GM21526 (cell line): ENCODE measurements around the gene INVS.
"Not testable (repeated sequence)": the region's sequence is repeated elsewhere in the genome, so short reads cannot be mapped to it uniquely, and the experiment has no call there.

Experiments used
- ATAC-seq: cut with Tn5 transposase; IDR thresholded peaks from one replicate; pipeline ENCODE4 v1.9.1; 2021; ENCODE audit warnings: moderate library complexity; ENCODE audit not compliant: unreplicated experiment, low FRiP score

INVS gene

DNA sequence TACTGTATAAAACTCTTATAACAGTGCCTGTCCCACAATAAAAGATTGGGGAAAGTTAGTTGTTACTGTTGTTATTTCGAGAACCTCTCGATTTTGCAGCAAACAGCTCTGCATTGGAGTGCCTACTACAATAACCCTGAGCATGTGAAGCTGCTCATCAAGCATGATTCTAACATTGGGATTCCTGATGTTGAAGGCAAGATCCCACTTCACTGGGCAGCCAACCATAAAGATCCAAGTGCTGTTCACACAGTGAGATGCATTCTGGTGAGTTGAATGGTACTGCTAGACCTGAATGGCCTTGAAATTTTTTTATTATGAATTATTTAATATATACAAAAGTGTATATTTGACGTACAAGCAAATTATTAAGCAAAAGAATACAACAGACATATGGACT, 130.5 kb downstream of the INVS start:
- ATAC-seq = no peak

DNA sequence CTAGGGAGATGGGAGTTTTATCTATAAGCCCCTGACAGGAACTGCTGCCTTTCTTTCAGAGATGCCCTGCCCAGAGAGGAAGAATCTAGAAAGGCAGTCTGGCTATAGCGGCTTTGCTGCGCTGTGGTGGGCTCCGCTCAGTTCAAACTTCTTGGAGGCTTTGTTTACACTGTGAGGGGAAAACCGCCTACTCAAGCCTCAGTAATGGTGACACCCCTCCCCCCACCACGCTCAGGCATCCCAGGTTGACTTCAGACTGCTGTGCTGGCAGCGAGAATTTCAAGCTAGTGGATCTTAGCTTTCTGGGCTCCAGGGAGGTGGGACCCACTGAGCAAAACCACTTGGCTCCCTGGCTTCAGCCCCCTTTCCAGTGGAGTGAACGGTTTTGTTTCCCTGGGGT, 137.9 kb downstream of the INVS start:
- not testable (repeated sequence) for ATAC-seq

DNA sequence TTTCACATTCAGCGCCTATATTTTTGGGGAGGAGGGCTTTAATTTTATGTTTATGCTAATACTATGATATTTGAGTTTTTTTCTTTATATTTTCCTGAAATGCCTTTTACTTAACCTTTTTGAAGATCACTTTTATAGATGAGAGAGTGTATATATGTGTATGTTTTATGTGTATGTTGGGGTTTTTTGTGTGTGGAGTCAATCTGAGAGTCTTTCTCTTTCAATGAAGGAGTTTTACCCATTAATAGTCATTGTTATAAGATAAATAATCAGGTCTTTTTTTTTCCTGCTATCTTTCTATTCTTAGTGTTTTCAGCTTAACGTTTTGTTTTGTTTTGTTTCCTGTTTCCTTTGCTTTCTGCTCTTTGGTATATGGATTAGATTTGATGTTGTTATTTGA, 141.5 kb downstream of the INVS start:
- ATAC-seq = no peak

DNA sequence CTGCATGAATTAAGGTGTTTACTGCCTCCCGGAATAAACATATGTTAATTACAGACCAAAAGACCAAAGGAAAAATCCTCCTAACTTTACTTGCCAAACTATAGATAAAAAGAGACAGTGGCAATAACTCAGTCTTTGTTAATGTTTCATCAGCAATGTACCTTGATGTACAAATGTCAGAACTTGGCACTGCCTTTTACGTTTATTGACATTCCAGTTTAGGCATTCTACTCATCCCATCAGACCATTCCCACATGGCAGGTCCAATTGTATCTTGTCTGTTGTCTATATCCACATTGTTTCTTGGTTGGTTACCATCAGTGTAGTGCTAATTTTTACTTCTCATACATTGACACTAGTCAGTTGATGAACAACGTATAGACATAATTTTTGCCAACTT, 168.2 kb downstream of the INVS start:
- ATAC-seq = no peak

DNA sequence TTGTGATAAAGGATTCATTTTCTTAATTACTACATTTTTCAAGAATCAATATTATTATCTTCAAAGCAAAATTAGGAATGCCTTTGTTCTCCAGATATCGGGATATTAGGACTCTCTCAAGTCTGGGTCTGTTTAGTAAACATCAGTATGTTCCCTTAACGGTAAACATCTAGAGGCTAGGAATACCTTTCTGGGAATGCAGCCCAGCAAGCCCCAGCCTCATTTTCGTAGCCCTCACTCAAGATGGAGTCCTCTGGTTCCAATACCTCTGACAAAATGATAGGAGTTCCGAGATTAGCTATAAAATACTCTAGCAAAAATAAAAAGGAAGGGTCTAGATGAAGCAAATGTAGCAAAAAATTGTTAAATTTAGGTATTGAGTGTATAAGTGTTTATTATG, 169.2 kb downstream of the INVS start:
- ATAC-seq = no peak

DNA sequence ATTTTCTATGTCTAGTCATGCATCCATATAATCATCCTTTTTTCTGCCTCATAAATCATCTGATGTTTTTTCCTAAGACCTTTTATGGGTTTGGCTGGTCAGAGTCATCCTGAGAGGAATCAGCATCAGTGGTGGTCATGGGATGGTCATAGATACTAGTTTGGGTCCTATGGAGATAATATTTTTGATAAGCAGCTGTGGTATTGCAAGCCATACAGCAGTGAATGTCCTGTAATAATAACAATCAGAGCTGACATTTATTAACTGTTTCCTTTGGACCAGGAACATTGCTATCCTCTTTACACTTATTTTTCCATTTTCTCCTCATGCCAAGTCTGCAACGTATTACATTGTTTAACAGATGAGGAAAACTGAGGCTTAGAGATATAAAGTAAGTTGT, 170.6 kb downstream of the INVS start:
- no peak for ATAC-seq

DNA sequence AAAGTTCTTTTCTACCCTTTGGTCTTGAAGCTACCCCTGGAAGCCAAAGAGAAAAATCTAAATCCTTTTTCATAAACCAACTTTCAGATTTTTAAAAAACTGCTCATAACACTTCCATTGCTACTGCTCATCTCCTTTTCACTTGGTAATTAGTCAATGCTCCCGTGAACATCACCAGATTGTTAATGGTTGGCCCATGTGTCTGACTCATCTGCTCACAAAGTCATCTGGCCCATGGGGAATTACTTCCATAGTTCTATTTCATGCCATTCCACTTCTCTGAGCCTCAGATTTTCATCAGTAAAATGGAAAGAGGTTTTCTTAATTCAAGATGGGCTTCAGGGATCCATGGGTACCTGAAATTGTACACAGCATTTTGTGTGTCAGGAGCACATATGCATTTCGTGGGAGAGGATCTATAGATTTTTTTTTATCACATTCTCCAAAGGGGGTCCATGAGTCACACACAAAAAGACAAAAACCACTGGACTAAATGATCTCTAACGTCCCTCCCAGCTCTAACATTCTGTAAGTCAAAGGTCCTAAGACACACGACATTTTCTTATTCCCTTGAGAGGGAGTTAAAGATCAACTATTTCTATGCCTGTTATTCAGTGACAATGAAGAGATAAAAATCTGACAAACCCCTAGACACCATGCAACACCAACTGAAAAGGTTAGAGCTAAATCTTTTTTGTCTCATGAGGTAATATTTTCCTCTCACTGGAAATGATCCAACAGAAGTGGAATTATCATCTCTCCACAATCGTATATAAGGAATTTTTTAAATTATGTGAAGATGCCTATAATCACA, 178.3 kb downstream of the INVS start:
- ATAC-seq = no peak

DNA sequence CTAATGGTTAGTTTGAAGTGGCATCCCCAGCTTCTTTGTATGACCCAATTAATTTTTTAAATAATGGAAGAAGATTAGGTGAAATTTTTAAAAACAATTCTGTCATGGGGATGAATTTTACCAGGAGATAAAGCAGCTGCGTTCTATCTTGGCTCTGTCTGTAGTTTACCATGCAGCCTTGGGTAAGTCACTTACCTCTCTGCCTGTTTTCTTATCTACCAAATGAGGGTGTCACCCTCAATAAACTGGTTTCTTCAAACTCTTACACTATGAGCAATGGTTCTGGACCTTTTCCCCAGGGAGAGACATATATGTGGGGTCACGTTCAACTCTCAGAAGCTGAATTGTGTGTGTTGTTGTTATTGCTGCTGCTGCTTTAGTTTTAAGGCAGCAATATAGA, 182.0 kb downstream of the INVS start:
- ATAC-seq = no peak

DNA sequence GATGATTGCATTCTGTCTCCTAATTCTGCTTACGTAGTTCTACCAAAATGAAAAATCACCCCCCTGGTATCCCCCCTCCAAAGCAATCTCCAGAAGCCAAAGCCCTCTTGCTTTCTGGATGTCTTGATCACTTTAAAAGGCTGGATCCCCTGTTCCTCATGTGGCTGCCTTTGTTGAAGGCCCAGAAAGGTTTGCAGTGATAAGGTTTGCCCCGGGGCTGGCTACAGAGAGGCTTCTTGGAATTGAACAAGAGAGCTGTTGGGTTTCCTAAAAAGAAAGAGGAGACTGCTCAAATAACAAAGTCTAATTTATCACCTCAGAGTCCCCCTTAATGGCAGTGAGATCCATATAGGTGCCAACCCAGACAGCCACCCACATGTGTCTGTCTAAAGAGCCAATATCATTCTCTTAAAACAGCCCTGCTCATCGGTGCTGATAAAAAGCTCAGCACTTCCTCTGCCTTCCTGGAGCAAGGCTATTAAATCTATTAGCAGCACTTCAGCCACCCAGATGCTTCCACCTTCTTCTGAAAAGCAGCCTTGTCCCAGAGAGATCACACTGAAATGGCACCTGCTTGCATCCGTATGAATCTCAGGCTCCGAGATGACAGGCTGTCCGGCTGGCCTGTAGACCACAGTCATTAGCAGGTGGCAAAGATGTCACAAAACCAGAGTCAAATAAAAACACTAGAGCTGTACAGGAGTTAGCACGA, 182.8 kb downstream of the INVS start:
- ATAC-seq = no peak

DNA sequence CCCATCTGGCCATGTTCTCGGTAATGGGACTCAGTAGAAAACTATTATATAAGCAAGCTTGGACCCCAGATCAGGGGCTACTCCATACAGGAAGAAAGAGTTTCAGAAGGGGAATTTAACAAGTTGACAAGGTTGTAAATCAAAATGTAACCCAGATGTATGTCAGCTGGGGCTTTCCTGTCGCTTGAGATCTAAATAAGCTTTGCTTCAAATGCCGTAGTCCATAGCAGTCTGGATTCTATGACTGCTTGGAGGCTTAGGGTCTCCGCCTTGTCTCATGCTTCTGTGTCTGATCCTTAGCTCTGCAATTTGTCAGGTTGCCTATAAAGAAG, 183.3 kb downstream of the INVS start:
- no peak for ATAC-seq

DNA sequence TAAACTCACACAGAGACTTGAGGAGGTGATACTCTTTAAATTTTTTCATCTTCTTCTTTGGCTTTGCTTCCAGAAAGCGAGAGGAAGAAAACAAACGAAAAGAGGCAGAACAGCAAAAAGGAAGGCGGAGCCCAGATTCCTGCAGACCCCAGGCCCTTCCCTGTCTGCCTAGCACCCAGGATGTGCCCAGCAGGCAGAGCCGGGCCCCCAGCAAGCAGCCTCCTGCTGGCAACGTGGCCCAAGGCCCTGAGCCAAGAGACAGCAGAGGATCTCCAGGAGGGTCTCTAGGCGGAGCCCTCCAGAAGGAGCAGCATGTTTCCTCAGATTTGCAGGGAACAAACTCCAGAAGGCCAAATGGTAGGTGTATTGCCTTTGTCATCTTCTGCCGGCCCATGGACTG, 185.2 kb downstream of the INVS start:
- ATAC-seq = no peak

DNA sequence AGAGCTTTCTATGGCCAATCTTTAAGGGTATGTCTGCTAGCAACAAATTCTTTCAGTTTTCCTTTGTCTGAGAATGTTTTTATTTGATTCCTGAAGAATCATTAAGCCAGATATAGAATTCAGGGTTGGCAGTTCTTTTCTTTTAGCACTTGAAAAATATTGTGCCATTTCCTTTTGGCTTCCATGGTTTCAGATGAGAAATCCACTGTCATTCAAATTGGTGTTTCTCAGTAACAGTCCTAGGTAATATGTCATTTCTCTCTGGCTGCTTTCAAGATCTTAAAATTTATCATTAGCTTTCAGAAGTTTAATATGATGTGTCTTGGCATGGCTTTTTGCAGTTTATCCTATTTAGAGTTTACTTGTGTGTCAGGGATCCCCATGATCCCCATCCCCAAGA, 186.0 kb downstream of the INVS start:
- no peak for ATAC-seq

DNA sequence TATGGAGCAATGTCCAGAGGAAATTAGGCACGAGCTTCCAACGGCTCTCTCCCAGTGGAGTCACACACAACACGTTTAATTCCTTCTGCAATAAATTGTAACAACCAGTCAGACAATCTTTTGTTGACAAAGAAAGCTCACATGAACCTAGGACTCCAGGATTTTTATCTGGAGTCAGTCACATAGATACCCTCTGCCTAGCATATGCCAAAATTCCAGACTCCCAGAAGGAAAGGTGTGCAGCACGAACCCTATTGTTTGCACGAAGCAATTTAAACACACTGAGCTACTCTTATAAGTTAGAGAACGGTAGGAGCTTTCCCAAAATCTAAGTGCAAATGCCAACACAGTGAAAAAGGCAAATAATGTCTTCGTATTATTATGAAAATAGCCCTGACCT, 186.6 kb downstream of the INVS start:
- no peak for ATAC-seq

DNA sequence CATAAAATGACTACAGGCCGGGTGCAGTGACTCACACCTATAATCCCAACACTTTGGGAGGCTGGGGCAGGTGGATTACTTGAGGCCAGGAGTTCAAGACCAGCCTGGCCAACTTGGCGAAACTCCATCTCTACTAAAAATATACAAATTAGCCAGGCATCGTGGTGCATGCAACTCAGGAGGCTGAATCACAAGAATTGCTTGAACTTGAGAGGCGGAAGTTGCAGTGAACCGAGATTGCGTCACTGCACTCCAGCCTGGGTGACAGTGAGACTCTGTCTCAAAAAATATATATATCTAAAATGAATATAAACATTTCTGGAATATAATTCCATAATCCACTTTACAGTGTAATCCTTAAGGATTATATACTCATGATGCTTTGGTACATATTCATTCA, 187.2 kb downstream of the INVS start:
- ATAC-seq = no peak

DNA sequence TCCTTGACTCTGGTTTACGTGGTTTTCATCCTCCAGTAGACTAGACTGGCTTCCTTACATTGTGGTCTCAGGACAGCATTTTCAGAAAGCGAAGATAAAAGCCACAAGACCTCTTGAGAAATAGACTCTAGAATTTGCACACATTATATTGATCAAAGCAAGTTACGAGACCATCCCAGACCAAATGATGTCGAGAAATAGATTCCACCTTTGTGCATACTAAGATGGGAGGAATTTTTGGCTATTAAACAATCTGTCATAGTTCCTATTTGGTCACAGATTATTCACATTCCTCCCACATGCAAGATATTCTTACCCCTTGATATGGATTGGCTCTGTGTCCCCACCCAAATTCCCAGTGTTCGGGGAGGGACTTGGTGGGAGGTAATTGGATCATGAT, 188.1 kb downstream of the INVS start:
- no peak for ATAC-seq

DNA sequence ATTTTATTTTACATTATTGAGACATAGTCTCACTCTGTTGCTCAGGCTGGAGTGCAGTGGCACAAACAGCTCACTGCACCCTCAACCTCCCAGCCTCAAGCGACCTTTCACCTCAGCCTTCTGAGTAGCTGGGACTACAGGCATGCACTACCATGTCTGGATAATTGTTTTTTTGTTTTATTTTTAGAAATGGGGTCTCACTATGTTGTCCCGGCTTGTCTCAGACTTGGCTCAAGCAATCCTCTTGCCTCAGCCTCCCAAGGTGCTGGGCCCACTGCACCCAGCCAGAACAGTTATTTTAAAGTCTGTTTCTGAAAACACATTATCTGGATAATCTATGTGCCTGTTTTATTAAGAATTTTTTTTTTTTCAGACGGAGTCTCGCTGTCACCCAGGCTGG, 191.7 kb downstream of the INVS start:
- no peak for ATAC-seq

DNA sequence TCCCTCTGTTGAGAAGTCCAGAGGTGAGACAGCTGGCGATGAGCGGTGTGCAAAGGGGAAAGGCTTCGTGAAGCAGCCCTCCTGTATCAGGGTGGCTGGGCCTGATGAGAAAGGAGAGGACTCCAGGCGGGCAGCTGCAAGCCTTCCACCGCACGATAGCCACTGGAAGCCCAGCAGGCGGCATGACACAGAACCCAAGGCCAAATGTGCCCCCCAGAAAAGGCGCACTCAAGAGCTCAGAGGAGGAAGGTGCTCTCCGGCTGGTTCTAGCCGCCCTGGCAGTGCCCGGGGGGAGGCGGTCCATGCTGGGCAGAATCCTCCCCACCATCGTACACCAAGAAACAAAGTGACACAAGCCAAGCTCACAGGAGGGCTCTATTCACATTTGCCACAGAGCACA, 193.4 kb downstream of the INVS start:
- ATAC-seq = no peak

DNA sequence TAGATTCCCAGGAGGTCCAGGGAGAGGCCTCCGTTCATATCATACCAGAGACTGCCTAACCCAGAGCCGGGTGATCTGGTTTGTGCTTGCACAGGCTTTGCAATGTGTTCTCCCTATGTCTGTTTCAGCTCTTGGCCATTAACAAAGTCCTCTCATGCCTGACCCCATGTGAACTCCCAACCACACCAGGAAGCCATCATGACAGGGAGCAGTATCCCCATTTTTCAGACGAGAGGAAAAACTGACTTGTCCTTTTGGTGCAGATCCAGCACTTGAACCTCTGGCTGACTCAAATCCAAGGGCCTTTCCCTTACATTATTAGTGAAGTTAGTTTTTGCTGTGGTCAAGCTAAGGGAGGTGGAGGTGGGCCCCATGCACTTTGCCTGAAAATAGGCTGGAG, 195.3 kb downstream of the INVS start:
- no peak for ATAC-seq

DNA sequence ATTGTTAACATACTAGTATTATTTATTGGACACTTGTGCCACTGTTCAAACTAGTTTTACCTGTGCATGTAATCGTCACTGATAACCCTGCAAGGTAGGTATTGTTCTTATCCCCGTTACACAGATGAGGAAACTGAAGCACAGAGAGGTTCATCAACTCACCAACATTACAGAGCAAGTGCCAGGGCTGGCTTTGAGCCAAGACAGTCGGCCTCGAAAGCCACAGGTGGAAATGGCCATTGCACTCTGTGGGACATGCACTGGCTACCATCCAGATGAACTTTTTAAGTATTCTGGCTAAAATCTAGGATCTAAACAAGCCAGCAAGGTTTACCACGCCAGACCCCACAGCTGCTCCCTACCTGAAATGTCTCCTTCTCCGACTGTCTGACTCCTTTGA, 195.8 kb downstream of the INVS start:
- ATAC-seq = no peak

DNA sequence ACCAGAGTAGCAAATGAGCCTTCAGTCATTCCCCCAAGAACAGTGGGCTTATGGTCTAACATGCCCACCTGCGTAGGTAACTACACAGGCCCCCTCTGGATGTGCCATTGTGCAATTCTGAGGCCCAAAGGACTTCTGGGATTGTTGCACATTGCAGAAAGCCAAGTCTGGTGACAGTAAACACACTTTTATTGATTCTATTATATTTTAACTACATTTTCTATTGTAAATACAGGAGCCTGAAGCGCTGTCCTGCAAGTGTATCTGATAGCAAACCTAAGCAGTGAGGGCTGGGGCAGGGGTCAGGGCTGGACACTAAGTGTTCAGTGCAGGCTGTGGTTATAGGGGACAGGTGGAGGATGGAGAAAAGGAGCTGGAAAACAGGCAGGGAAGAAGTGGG, 196.2 kb downstream of the INVS start:
- ATAC-seq = no peak

DNA sequence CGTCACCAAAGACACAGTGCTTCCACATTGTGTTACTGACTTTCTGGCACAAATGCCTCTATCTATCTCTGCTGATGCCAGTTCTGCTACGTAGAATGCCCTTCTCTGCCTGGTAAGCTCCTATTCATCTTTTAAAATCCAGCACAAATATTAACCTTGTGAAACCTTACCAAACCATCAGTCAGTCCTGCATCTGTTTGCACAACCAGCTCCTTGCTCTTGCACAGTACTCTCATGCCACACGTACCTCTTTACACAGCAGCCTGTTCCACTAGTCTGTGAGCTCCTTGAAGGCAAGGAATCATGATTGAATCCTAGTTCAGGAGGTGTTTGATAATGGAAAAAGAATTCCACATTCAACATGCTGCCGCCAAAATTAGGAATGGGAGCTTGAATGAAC, 197.4 kb downstream of the INVS start:
- ATAC-seq = no peak

DNA sequence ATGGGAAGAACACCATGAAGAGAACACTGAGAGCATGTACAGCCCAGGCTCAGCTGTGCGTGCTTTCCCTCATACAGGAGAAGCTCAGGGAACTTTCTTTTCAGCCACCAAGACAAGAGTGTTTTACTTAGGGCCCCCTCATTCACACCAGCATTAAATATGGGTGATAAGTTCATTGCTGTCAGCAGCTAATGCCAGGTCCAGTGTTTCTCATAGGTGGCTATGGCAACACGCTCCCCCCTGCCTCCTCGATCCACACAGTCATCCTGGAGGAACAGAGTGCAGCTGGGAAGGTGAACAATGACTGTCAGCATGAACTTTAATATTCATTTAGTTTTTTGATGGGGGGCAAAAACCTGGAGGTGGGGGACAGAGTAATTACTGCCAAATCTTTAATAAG, 199.3 kb downstream of the INVS start:
- ATAC-seq = no peak
